HG03354 (cell line): Measurements from ENCODE around the gene TNFRSF6B.

Experiments
- ATAC-seq: cut with Tn5 transposase; IDR thresholded peaks from one replicate; pipeline ENCODE4 v1.9.1; 2021; ENCODE audit warnings: mild to moderate bottlenecking; ENCODE audit not compliant: unreplicated experiment, poor library complexity, severe bottlenecking

Gene TNFRSF6B

GRCh38 chr20:63681609-63682142, 14.8 kb upstream of the TNFRSF6B start:
- ATAC-seq, result no peak

DNA sequence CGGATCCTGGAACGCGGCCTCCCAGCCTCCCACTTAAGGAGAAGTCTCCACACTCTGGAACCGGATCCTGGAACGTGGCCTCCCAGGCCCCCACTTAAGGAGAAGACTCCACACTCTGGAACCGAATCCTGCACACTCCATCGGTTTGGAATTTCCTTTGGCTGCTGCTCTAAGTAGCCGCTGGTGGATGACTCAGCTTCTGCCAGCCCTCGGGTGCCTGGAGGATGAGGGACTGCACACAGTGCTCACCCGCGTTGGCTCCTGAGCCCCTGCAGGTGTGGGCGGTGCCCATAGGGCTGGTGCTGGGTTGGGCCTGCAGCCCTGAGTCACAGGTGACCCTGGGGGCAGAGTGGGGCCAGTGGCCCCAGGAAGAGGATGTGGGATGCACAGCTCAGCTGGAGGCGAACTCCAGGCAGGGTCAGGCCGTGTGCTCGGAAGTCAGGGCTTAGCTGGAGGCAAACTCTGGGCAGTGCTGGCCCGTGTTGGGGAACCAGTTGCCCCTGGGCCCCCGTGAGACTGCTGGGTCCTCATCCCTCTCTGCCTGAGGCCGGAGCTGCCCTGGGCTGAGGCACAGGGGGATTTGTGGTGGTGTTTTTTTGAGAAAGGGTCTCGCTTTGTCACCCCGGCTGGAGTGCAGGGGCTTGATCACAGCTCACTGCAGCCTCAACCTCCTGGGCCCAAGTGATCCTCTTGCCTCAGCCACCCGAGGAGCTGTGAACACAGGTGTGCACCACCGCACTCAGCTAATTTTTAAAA, 13.9 kb upstream of the TNFRSF6B start:
- no peak for ATAC-seq

DNA sequence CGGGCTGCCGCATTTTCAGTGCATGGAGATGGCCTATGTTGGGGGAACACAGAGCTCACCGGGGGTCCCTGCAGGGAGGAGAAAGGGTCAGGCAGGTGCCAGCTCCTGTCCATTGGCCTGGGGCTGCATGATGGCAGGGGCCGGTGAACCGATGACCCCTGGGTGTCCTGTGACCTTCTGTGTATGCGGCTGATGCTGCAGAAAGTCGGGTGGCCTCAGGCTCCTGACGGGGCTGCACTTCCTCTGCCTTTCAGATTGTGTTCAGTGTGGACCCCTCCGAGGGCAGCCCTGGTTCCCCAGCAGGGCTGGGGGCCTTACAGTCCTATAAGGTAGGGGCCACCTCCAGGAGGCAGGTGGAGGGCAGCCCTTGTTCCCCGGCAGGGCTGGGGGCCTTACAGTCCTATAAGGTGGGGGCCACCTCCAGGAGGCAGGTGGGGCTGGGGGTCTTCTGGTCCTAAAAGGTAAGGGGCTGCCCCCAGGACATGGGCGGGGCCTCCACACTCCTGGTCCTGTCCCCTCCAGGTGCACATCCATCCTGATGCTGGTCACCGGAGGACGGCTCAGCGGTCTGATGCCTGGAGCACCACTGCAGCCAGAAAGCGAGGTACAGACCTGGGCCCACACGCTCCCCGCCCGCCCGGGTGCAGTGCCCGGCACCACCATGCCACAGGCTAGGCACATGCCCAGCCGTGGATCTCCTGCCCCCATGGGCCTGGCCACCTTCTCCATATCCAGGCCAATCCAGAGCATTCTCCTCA, 11.0 kb upstream of the TNFRSF6B start:
- no peak for ATAC-seq

DNA sequence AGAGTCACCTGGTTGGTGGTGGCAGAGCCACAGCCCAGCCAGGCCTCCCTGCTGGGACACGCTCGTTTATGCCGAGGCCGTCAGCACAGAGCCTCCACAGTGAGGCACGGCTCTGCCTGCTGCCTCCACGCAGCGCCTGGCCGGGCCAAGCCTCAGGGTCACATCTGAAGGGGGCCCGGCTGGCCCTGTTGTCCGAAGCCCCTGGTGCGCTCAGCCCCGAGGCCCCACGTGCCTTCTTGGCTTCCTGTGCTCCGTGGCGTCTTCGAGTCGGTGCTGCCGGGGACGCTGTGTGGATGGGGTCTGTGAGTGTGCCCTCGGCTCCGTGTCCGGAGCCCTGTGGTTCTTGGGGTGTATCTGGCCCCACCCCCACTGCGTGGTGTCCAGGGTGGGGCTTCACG, 10.4 kb upstream of the TNFRSF6B start:
- no peak for ATAC-seq

DNA sequence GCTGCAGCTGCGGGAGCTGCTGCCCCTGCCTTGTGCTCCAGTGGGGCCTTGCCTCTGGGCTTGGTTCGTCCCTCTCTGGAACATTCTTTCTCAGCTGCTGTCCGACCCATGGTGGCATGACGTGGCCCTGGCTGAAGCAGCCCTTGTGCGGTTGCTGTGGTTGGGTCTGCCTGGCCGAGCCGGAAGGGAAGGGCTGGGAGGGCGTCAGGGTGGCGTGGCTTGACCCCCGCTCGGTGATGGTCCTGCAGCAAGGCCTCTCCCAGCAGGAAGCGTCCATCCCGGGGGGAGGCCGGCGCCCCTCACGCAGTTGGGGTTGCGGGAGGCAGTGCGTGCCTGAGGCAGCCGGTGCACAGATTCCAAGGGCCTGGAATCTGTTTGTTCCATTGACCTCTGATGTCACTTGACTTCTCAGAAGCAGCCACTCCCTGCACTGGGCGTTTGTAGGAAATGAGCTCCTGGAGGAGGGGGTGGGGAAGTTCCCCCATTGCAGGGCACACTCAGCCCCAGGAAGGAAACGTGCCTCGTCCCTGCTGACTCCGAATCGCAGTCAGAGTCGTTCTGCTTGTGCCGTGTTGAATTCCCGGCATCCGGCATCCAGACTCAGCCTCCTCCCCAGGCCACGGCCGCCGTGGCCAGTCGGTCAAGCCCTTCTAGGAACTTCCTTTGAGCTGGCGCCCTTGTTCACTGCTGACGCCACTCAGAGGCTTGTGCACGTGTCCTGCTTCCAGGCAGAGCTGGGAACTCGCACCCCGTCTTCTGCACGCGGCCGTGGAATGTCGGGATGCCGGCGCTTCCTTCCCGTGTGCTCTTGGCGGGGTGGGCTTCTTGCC, 9.7 kb upstream of the TNFRSF6B start:
- no peak for ATAC-seq

DNA sequence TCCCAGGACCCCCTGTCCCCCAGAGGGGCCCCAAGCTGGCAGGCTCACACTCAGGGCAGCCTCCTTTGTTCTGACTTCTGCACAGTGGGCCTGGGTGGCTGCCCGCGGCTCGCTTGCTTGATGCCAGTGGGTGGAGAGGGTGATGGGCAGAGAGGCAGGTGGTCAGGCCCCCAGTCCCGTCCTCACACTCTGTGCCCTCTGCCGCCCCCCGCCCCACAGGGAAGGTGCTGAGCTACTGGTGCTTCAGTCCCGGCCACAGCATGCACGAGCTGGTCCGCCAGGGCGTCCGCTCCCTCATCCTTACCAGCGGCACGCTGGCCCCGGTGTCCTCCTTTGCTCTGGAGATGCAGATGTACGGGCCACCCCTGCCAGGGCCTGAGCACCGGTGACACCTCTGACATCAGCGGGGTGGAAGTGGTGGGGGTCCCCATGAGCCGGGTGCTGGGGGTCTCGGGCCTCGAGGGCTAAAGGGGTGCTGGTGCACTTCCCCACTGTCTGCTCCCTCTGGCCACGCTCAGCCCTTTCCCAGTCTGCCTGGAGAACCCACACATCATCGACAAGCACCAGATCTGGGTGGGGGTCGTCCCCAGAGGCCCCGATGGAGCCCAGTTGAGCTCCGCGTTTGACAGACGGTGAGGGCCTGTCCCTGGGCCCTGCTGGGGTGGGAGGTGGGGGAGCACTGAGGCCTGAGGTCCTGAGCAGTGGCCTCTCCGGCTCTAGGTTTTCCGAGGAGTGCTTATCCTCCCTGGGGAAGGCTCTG, 8.9 kb upstream of the TNFRSF6B start:
- no peak for ATAC-seq

DNA sequence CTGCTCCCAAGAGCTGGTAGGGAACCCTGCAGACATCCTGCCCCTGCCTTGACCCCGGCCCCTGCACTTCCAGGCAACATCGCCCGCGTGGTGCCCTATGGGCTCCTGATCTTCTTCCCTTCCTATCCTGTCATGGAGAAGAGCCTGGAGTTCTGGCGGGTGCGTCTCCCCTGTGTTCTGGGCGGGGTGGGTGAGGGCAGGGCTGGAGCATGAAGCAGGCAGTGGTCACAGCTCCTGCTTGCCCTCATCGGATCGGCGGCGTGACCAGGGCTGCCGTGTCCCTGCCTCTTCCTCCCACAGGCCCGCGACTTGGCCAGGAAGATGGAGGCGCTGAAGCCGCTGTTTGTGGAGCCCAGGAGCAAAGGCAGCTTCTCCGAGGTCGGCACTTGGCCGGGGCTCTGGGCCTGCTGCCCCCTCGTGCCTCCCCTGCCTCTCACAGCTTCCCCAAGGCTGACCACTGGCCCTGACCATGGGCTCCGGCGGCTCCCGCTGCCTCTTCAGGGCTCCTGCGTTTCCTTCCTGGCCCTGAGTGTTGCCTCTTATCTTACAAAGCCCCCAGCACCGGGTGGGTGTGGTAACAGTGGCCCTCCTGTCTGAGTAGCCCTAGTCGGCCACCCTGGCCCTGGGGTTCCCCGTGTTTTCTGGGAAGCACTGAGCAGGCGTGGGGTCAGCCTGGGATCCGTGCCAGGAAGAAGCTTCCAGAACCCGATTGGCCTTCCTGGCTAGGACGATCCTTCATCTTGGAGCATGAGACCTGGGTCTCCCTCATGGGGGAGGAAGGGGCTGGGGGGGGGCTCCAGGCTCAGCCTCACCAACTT, 8.0 kb upstream of the TNFRSF6B start:
- no peak for ATAC-seq

DNA sequence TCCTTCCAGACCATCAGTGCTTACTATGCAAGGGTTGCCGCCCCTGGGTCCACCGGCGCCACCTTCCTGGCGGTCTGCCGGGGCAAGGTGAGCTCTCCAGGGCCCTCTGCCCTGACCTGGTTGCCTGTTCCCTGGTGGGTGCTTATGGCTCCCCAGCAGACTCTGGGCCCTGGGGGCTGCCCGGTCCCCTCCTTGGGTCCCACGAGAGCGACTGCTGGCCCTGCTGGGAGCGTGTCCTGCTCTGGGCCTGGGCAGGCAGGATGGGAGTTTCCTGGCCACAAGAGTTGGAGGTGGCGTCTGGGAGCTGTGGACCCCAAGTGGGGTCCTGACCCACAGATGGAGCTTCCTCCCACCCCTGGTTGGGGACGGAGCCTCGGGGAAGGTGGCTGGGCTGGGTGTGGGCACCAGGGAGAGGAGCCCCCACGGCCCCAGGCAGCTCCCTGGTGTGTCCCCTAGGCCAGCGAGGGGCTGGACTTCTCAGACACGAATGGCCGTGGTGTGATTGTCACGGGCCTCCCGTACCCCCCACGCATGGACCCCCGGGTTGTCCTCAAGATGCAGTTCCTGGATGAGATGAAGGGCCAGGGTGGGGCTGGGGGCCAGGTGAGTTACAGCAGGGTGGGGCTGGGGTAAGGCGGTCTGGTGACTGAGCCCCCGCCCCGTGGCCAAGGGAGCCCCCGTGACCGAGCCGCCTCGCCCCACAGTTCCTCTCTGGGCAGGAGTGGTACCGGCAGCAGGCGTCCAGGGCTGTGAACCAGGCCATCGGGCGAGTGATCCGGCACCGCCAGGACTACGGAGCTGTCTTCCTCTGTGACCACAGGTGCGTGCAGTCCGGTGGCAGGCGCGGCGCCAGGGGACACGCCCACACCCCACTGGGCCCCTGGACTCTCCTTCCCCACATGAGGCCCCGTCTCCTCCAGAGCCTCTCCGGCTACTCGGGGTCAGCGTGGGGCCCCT, 7.1 kb upstream of the TNFRSF6B start:
- no peak for ATAC-seq

DNA sequence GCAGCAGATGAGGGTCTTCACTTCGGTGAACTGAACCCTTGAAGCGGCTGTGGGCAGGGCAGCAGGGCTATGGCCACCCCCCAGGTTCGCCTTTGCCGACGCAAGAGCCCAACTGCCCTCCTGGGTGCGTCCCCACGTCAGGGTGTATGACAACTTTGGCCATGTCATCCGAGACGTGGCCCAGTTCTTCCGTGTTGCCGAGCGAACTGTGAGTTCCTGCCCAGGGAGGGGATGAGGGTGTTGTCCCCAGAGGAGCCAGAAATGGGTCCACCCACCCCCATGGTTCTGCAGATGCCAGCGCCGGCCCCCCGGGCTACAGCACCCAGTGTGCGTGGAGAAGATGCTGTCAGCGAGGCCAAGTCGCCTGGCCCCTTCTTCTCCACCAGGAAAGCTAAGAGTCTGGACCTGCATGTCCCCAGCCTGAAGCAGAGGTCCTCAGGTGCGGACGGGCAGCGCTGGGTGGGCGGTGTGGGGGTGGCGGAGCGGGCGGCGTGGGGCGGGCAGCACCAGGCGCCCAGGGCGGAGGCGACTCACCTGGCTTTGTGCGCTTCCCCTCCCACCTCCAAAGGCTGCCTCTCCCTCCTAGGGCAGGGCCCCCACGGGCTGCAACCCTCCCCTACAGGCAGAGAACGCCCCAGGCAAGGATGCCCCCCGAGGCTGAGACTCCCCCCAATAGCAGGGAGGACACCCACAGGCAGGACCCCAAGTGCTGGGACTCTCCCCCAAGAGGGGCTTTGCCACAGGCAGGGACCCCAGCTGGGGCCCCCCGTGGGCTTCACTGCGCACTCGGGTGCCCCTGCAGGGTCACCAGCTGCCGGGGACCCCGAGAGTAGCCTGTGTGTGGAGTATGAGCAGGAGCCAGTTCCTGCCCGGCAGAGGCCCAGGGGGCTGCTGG, 6.2 kb upstream of the TNFRSF6B start:
- ATAC-seq, result no peak

GRCh38 chr20:63690898-63691710, 5.3 kb upstream of the TNFRSF6B start:
- ATAC-seq, result no peak

DNA sequence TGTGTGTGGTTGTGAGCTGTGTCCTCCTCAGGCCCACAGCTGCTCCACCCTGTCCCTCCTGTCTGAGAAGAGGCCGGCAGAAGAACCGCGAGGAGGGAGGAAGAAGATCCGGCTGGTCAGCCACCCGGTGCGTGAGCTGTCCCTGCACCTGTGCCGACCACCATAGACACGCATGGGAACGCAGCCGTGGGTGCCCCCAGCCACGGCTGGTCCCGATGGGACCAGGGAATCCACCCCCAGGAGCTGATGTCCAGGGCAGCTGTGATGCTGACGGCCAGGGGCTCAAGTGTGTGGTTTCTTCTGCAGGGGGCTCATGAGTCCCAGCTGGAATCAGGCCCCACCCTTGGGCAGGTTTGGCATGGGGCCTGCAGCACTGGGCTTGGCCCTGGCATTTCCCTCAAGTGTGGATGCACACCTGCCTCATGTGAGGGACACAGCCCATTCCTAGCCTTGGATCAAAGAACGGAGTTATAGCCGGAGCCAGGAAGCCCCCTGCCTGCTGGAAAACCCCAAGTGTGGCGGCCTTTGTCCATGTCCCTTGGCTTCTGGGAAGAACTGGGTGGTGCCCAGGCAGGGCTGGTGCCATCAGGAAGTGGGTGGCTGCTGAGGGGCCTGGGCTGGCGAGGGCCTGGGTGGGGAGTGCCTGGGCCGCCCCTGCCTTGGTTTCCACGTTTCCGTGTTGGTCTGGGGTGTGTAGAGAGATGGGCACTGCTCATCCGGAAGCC, 4.6 kb upstream of the TNFRSF6B start:
- no peak for ATAC-seq

- no peak for ATAC-seq
These were observed 3.9 kb upstream of the TNFRSF6B start for GRCh38 chr20:63692436-63693082.

GRCh38 chr20:63693083-63693732, 3.2 kb upstream of the TNFRSF6B start:
- ATAC-seq, result no peak
